HCT116 (cell line): ENCODE results near the gene NFIC.

Source experiments
- ATF3 ChIP-seq: IDR thresholded peaks from 2 replicates; pipeline ENCODE4 v1.6.1; 2012
- CTCF ChIP-seq, 3 experiments: fragments of 200-600 bp in 1 of 3; sonication (generic) in 1 of 3; IDR thresholded peaks in 2 of 3; conservative IDR thresholded peaks in 1 of 3; 2 replicates each; pipeline ENCODE4 v1.5.1; 2012 to 2017; ENCODE audit warnings: low read depth in 2 of 3, low read length in 2 of 3, antibody characterized with exemption in 1 of 3, borderline replicate concordance in 1 of 3, control low read depth in 1 of 3, mild to moderate bottlenecking in 1 of 3, mixed read lengths in 1 of 3, mixed run types in 1 of 3, moderate library complexity in 1 of 3; ENCODE audit not compliant: insufficient read depth in 1 of 3
- EGR1 ChIP-seq: IDR thresholded peaks from 2 replicates; pipeline ENCODE4 v1.6.1; 2012; ENCODE audit warnings: low read depth
- ELF1 ChIP-seq: IDR thresholded peaks from 2 replicates; pipeline ENCODE4 v1.6.1; 2012; ENCODE audit warnings: low read depth, borderline replicate concordance
- EZH2phosphoT487 ChIP-seq: fragments of 200-600 bp; IDR thresholded peaks from 2 replicates; pipeline ENCODE4 v1.6.1; 2018; ENCODE audit warnings: antibody characterized with exemption, borderline replicate concordance
- FOSL1 ChIP-seq: IDR thresholded peaks from 2 replicates; pipeline ENCODE4 v1.6.1; 2012; ENCODE audit warnings: low read depth
- POLR2A ChIP-seq: IDR thresholded peaks from 2 replicates; pipeline ENCODE4 v1.7.0; 2011; ENCODE audit warnings: borderline replicate concordance; ENCODE audit not compliant: insufficient read depth, insufficient read length; ENCODE audit errors: extremely low read depth
- POLR2AphosphoS5 ChIP-seq: IDR thresholded peaks from 2 replicates; pipeline ENCODE4 v1.6.1; 2011; ENCODE audit warnings: mild to moderate bottlenecking, low read depth, low read length, moderate library complexity
- SIN3A ChIP-seq: IDR thresholded peaks from 2 replicates; pipeline ENCODE4 v1.6.1; 2012; ENCODE audit warnings: low read depth
- SRF ChIP-seq: IDR thresholded peaks from 2 replicates; pipeline ENCODE4 v1.6.1; 2012; ENCODE audit warnings: low read depth
- YY1 ChIP-seq: IDR thresholded peaks from 2 replicates; pipeline ENCODE4 v1.6.1; 2011; ENCODE audit warnings: low read length, low read depth, moderate library complexity, mild to moderate bottlenecking; ENCODE audit not compliant: insufficient replicate concordance; ENCODE audit errors: extremely low read depth
- ZFX ChIP-seq: fragments of 450-650 bp; IDR thresholded peaks from 2 replicates; pipeline ENCODE4 v1.6.1; 2017
- ZNF274 ChIP-seq: fragments of 200-500 bp; sonication (Bioruptor generic); IDR thresholded peaks from 2 replicates; pipeline ENCODE4 v1.6.1; 2014; ENCODE audit warnings: mild to moderate bottlenecking, low read depth, low read length, inconsistent platforms

- TF ChIP-seq POLR2AphosphoS5 = no peak
- no peak for TF ChIP-seq ELF1
- TF ChIP-seq POLR2A = no peak
- no peak for TF ChIP-seq FOSL1
- no peak for TF ChIP-seq ZNF274
- TF ChIP-seq SRF = no peak
- no peak for TF ChIP-seq CTCF (IDR thresholded peaks at IDR 0.05 in 2 of 3, conservative IDR thresholded peaks at IDR 0.05 in 1 of 3; ENCODE audit: borderline replicate concordance in 1 of 3, insufficient read depth in 1 of 3, low read depth in 2 of 3, low read length in 2 of 3)
- no peak for TF ChIP-seq YY1
- no peak for TF ChIP-seq ATF3
- TF ChIP-seq EGR1 = no peak
- TF ChIP-seq ZFX = no peak
- no peak for TF ChIP-seq EZH2phosphoT487
- TF ChIP-seq SIN3A = no peak
These were observed 60.0 kb downstream of the NFIC start for GRCh38 chr19:3426433-3426832.
